Measurements from ENCODE around the gene CGB3.

DNA sequence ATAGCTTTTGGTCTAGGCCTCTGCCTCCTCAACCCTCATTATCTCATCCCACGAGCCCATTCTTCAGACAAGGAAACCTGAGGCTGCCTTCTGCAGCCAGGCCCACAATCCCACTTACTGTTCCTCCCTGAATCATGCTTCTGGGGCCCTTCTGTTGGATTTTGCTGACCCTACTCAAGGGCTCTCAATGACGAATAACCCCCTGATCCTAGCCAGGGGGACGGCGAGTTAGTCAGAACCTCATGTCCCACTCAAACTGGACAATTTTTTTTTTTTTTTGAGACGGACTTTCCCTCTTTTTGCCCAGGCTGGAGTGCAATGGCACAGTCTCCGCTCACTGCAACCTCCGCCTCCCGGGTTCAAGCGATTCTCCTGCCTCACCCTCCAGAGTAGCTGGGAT is 2.0 kb downstream of the CGB3 start:
- TF ChIP-seq, protein P1, sequence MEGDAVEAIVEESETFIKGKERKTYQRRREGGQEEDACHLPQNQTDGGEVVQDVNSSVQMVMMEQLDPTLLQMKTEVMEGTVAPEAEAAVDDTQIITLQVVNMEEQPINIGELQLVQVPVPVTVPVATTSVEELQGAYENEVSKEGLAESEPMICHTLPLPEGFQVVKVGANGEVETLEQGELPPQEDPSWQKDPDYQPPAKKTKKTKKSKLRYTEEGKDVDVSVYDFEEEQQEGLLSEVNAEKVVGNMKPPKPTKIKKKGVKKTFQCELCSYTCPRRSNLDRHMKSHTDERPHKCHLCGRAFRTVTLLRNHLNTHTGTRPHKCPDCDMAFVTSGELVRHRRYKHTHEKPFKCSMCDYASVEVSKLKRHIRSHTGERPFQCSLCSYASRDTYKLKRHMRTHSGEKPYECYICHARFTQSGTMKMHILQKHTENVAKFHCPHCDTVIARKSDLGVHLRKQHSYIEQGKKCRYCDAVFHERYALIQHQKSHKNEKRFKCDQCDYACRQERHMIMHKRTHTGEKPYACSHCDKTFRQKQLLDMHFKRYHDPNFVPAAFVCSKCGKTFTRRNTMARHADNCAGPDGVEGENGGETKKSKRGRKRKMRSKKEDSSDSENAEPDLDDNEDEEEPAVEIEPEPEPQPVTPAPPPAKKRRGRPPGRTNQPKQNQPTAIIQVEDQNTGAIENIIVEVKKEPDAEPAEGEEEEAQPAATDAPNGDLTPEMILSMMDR (optimal IDR thresholded peaks at IDR 0.05 in 1 of 3, IDR thresholded peaks at IDR 0.05 in 1 of 3, conservative IDR thresholded peaks at IDR 0.05 in 1 of 3; ENCODE audit: extremely low read depth in 1 of 3, insufficient read depth in 2 of 3, low read length in 3 of 3) = no peak
- no peak for TF ChIP-seq EZH2 (IDR thresholded peaks at IDR 0.05; ENCODE audit: low read length)

Measured in keratinocyte (primary cell).